Measurements from ENCODE around the gene SBF1.

The SBF1 gene

GRCh38 chr22:50483977-50484853 lies 9.4 kb upstream of the SBF1 start:
- no peak for DNase-seq (ENCODE audit: low spot score)
- no peak for TF ChIP-seq CTCF (IDR thresholded peaks at IDR 0.05; ENCODE audit: borderline replicate concordance, control extremely low read depth, extremely low read depth, insufficient read depth, missing control alignments)
- in situ Hi-C loops (cut with MboI; ENCODE audit: low sequenced_read_pairs, unreplicated experiment), result no loop called here

- TF ChIP-seq CTCF (IDR thresholded peaks at IDR 0.05; ENCODE audit: borderline replicate concordance, control extremely low read depth, extremely low read depth, insufficient read depth, missing control alignments), result no peak
- no peak for DNase-seq (ENCODE audit: low spot score)
- in situ Hi-C loops (cut with MboI; ENCODE audit: low sequenced_read_pairs, unreplicated experiment), result no loop called here
These were observed 8.7 kb upstream of the SBF1 start for GRCh38 chr22:50483556-50483955.

- in situ Hi-C loops (cut with MboI; ENCODE audit: low sequenced_read_pairs, unreplicated experiment), result no loop called here
- TF ChIP-seq CTCF (IDR thresholded peaks at IDR 0.05; ENCODE audit: borderline replicate concordance, control extremely low read depth, extremely low read depth, insufficient read depth, missing control alignments), result no peak
These were observed 8.3 kb upstream of the SBF1 start for GRCh38 chr22:50483106-50483505.

GRCh38 chr22:50482107-50483074 lies 7.6 kb upstream of the SBF1 start:
- in situ Hi-C loops (cut with MboI; ENCODE audit: low sequenced_read_pairs, unreplicated experiment), result no loop called here
- DNase-seq (ENCODE audit: low spot score), result no peak
- TF ChIP-seq CTCF (IDR thresholded peaks at IDR 0.05; ENCODE audit: borderline replicate concordance, control extremely low read depth, extremely low read depth, insufficient read depth, missing control alignments), result no peak

More at GRCh38 chr22:50483106-50483505, 8.3 kb upstream of the SBF1 start:
- DNase-seq (ENCODE audit: low spot score), result no peak

- TF ChIP-seq CTCF (IDR thresholded peaks at IDR 0.05; ENCODE audit: borderline replicate concordance, control extremely low read depth, extremely low read depth, insufficient read depth, missing control alignments), result no peak
- in situ Hi-C loops (cut with MboI; ENCODE audit: low sequenced_read_pairs, unreplicated experiment), result no loop called here
- DNase-seq (ENCODE audit: low spot score), result peak; percentile 80
These were observed 6.7 kb upstream of the SBF1 start, which contains the start of gene ADM2 for GRCh38 chr22:50481440-50482106. Gene ADM2 (plus strand): TSS chr22:50481543. CDS start chr22:50481848, 305 bp downstream.

- DNase-seq (ENCODE audit: low spot score), result no peak
- no peak for TF ChIP-seq CTCF (IDR thresholded peaks at IDR 0.05; ENCODE audit: borderline replicate concordance, control extremely low read depth, extremely low read depth, insufficient read depth, missing control alignments)
- in situ Hi-C loops (cut with MboI; ENCODE audit: low sequenced_read_pairs, unreplicated experiment), result no loop called here
These were observed 6.2 kb upstream of the SBF1 start for GRCh38 chr22:50481045-50481439.

Measured in GM13976 (cell line).